Kidney epithelial cell (primary cell): Measurements from ENCODE around the gene CYP4X1. TPM values are rescaled to one million over a fixed set of nuclear protein-coding genes. Genes with fewer than 3 reads are reported as not detected.
"Not testable (repeated sequence)": the region's sequence is repeated elsewhere in the genome, so short reads cannot be mapped to it uniquely, and the experiment has no call there.

ENCODE experiments used
- DNase-seq: peaks from one replicate; pipeline ENCODE4 v3.0.0-alpha.2; 2010; ENCODE audit warnings: low read depth
- H3K27me3 ChIP-seq: 2 replicates; pipeline ENCODE4 v1.6.0; 2011; ENCODE audit warnings: low read length; ENCODE audit not compliant: control insufficient read depth, insufficient read depth
- H3K36me3 ChIP-seq: 2 replicates; pipeline ENCODE4 v1.5.1; 2011; ENCODE audit warnings: low read length; ENCODE audit not compliant: control insufficient read depth, insufficient read depth
- H3K4me3 ChIP-seq: 2 replicates; pipeline ENCODE4 v1.5.1; 2011; ENCODE audit warnings: low read depth, mild to moderate bottlenecking, control low read depth, low read length
- CTCF ChIP-seq: IDR thresholded peaks from 2 replicates; pipeline ENCODE4 v1.5.1; 2011; ENCODE audit warnings: mild to moderate bottlenecking, moderate library complexity, low read length, control low read depth, inconsistent platforms; ENCODE audit not compliant: insufficient read depth, poor library complexity, severe bottlenecking
- total RNA-seq: library from RNA; depleted of rRNA; stranded (reverse); fragments of >200 nt; gene quantifications from 2 replicates; pipeline ENCODE4 v1.2.3, GENCODE V29; 2015

Gene CYP4X1
- total RNA-seq, 1 donor from 2014 or later: not detected

- no peaks in the 10 kb centered on the region for H3K36me3 ChIP-seq
- DNase-seq: no peak
- no peaks in the 10 kb centered on the region for H3K27me3 ChIP-seq
- no peak for TF ChIP-seq CTCF
- H3K4me3 ChIP-seq: no peak overlapping the region
Measured at GRCh38 chr1:46996659-46997281, 26.7 kb upstream of the CYP4X1 start.

- no peak for DNase-seq
- TF ChIP-seq CTCF: peak; percentile 45
- H3K36me3 ChIP-seq: no peaks in the 10 kb centered on the region
- no peaks in the 10 kb centered on the region for H3K27me3 ChIP-seq
- H3K4me3 ChIP-seq: no peak overlapping the region
Measured at GRCh38 chr1:47002211-47002610, 21.3 kb upstream of the CYP4X1 start.

GRCh38 chr1:47003896-47004403 is 19.5 kb upstream of the CYP4X1 start:
- no peak for DNase-seq
- no peak for TF ChIP-seq CTCF
- Histone ChIP-seq H3K4me3 (no peak overlapping the region), H3K36me3 (no peaks in the 10 kb centered on the region), H3K27me3 (no peaks in the 10 kb centered on the region)

GRCh38 chr1:47006437-47006836 is 17.0 kb upstream of the CYP4X1 start:
- H3K4me3 ChIP-seq, H3K27me3 ChIP-seq, H3K36me3 ChIP-seq, DNase-seq: not testable (repeated sequence)

- no peak for TF ChIP-seq CTCF
- Histone ChIP-seq H3K4me3 (no peak overlapping the region), H3K36me3 (no peaks in the 10 kb centered on the region), H3K27me3 (no peaks in the 10 kb centered on the region)
- DNase-seq: no peak
Measured at GRCh38 chr1:47013293-47013692, 10.2 kb upstream of the CYP4X1 start.

- no peak for DNase-seq
- Histone ChIP-seq H3K36me3 (no peaks in the 10 kb centered on the region), H3K4me3 (no peak overlapping the region), H3K27me3 (peaks cover 8% of the 10 kb centered on the region)
- TF ChIP-seq CTCF: no peak
Measured at GRCh38 chr1:47021070-47021469, 2.4 kb upstream of the CYP4X1 start.
